Left lung (tissue), 10 donors: ENCODE measurements around the gene CDHR3. TPM values are rescaled to one million over a fixed set of nuclear protein-coding genes. Genes with fewer than 3 reads are reported as not detected.
A peak's percentile ranks its signal among the peaks of the same experiment; 100 is the strongest.

Experiments used
- ATAC-seq: fragments of 200-7000 bp; cut with Tn5 transposase; one replicate; pipeline ENCODE4 v1.9.1; 2020; ENCODE audit warnings: moderate library complexity
- DNase-seq, 4 donors: peaks; one replicate each; pipeline ENCODE4 v3.0.0-alpha.2; 2013 to 2020
- H3K27ac ChIP-seq, 2 donors: fragments of 200-600 bp; sonication (generic) in 1 of 2; one replicate each; pipeline versions ENCODE4 v1.5.0 to v1.8.0; 2020 to 2021
- H3K27me3 ChIP-seq, 2 donors: fragments of 200-600 bp; sonication (generic) in 1 of 2; one replicate each; pipeline versions ENCODE4 v1.5.0 to v1.8.0; 2020 to 2021
- H3K36me3 ChIP-seq, 2 donors: fragments of 200-600 bp; sonication (generic) in 1 of 2; one replicate each; pipeline versions ENCODE4 v1.5.0 to v1.8.0; 2020 to 2021
- H3K4me1 ChIP-seq, 2 donors: fragments of 200-600 bp; one replicate each; pipeline ENCODE4 v1.8.0; 2021
- H3K4me3 ChIP-seq, 2 donors: fragments of 200-600 bp; sonication (generic) in 1 of 2; one replicate each; pipeline versions ENCODE4 v1.5.0 to v1.8.0; 2020 to 2021; ENCODE audit warnings: mild to moderate bottlenecking in 1 of 2
- H3K9me3 ChIP-seq, 2 donors: fragments of 200-600 bp; sonication (generic) in 1 of 2; one replicate each; pipeline versions ENCODE4 v1.5.0 to v1.8.0; 2020 to 2021
- intact Hi-C, 2 donors: fragments of 100-400 bp; cut with DNase I; formaldehyde crosslinking; loops; one replicate each; pipeline versions ENCODE4 v1.11.2 to v1.14.2; 2022
- polyA plus RNA-seq, 6 donors: library from polyadenylated mRNA; unstranded; fragments of 120-200 nt; gene quantifications; one replicate each; pipeline ENCODE4 v1.2.1, GENCODE V29; 2013; ENCODE audit not compliant: insufficient read length in 6 of 6
- total RNA-seq, 2 donors: library from RNA; stranded (reverse); fragmentation: NEBNext Ultra II Directional; extraction: Animal tissue kit (Norgen Biotek cat#: 25700); gene quantifications; one replicate each; pipeline ENCODE4 v1.2.1, GENCODE V29; 2021
- TF ChIP-seq, protein P1 (sequence below), 2 donors: fragments of 200-600 bp; sonication (generic) in 1 of 2; IDR thresholded peaks; one replicate each; pipeline versions ENCODE4 v1.5.0 to v1.8.0; 2021; ENCODE audit warnings: antibody characterized with exemption in 2 of 2
- donor health status: DM: no; HTN: yes; CAD: no.
- donor health status: DM: no; HTN: no; CAD: no.

CDHR3 gene
- total and polyA plus RNA-seq, 8 donors = 2.8 to 44.0 (median 24.8) TPM

GRCh38 chr7:106070567-106071254, 107.6 kb downstream of the CDHR3 start:
- Histone ChIP-seq H3K27me3 (no peaks in the 10 kb centered on the region), H3K27ac (peak overlapping the region; percentile 70 to 76), H3K9me3 (no peaks in the 10 kb centered on the region), H3K36me3 (no peaks in the 10 kb centered on the region), H3K4me1 (peaks cover 14 to 35% of the 10 kb centered on the region in 2 donors), H3K4me3 (no peak overlapping the region)
- TF ChIP-seq, protein P1, sequence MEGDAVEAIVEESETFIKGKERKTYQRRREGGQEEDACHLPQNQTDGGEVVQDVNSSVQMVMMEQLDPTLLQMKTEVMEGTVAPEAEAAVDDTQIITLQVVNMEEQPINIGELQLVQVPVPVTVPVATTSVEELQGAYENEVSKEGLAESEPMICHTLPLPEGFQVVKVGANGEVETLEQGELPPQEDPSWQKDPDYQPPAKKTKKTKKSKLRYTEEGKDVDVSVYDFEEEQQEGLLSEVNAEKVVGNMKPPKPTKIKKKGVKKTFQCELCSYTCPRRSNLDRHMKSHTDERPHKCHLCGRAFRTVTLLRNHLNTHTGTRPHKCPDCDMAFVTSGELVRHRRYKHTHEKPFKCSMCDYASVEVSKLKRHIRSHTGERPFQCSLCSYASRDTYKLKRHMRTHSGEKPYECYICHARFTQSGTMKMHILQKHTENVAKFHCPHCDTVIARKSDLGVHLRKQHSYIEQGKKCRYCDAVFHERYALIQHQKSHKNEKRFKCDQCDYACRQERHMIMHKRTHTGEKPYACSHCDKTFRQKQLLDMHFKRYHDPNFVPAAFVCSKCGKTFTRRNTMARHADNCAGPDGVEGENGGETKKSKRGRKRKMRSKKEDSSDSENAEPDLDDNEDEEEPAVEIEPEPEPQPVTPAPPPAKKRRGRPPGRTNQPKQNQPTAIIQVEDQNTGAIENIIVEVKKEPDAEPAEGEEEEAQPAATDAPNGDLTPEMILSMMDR (IDR thresholded peaks at IDR 0.05) = no peak
- intact Hi-C loops = no loop called here
- no peak for DNase-seq
- no peak for ATAC-seq

GRCh38 chr7:106071356-106071998, 108.4 kb downstream of the CDHR3 start:
- TF ChIP-seq, protein P1 (IDR thresholded peaks at IDR 0.05) = no peak
- intact Hi-C loops = no loop called here
- DNase-seq (peak in 2 of 4 donors; percentile 62 to 83), ATAC-seq (peak; percentile 79)
- no peaks in the 10 kb centered on the region for H3K27me3 ChIP-seq
- H3K4me3 ChIP-seq = no peak overlapping the region
- no peaks in the 10 kb centered on the region for H3K9me3 ChIP-seq
- peaks cover 12 to 32% of the 10 kb centered on the region in 2 donors for H3K4me1 ChIP-seq
- H3K27ac ChIP-seq = peak overlapping the region; percentile 70 to 76
- H3K36me3 ChIP-seq = no peaks in the 10 kb centered on the region

DNA sequence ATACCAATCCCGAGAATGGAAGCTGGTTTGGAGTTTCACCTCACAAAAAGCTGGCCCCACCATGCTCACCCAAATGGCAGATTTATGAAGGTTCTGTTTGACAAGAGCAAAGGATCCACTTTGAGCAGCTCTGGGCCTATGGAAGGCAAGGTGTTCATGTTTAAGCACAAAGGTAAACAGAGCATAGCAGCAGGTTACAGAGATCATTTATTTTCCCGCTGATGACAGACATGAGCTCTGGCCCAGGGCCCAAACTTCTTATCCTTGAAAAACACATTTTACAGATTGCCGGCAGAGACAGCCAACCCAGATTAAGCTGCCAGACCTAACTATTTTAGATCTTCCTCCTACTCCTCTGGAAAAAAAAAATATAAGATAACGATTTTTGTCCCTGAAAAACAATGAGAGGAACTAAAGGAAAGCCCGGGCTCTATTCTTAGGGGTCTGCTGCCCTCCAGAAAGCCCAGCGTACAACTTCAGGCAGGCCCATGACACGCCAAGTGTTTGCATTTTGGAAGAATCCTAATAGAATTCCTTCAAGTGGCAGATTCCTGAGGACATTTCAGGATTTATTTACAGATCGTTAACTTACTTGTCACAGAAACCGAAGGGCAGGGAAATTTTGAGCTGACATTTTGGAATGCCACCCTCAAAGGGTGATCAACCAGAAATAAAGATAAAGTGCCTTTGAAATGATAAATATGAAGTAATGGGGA, 109.1 kb downstream of the CDHR3 start:
- H3K27me3 ChIP-seq = no peaks in the 10 kb centered on the region
- H3K4me3 ChIP-seq = no peak overlapping the region
- peaks cover 12 to 32% of the 10 kb centered on the region in 2 donors for H3K4me1 ChIP-seq
- intact Hi-C loops = no loop called here
- peak; percentile 60 for ATAC-seq
- peak in 1 of 4 donors; percentile 61 for DNase-seq
- no peaks in the 10 kb centered on the region for H3K9me3 ChIP-seq
- TF ChIP-seq, protein P1 (IDR thresholded peaks at IDR 0.05) = no peak
- peak overlapping the region; percentile 70 to 76 for H3K27ac ChIP-seq
- H3K36me3 ChIP-seq = no peaks in the 10 kb centered on the region

- no peaks in the 10 kb centered on the region for H3K27me3 ChIP-seq
- no peak for DNase-seq
- intact Hi-C loops = no loop called here
- H3K4me3 ChIP-seq = no peak overlapping the region
- no peaks in the 10 kb centered on the region for H3K36me3 ChIP-seq
- peak overlapping the region in 1 of 2 donors; percentile 70 for H3K27ac ChIP-seq
- H3K9me3 ChIP-seq = no peaks in the 10 kb centered on the region
- H3K4me1 ChIP-seq = peaks cover 12 to 32% of the 10 kb centered on the region in 2 donors
- no peak for ATAC-seq
- TF ChIP-seq, protein P1 (IDR thresholded peaks at IDR 0.05) = no peak
Observed at GRCh38 chr7:106072715-106073091, 109.6 kb downstream of the CDHR3 start.

DNA sequence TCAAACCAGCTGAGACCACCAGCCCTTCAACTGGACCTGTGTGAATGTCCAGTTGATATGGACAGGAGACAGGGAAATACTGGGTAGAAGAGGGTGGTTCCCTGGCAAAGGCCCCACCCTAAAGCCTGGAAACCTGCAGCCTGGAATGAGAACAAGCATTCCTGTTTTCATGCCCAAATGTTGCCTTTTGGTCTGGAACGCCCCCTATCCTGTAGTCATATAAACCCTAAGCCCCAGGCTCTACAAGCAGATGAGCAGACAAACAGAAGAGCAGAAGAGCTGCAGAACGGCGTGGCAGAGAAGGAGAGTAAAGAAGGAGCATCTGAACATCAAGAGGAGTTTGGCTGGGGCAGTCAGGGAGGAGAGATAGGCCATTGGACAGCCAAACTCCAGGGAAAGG, 110.6 kb downstream of the CDHR3 start:
- ATAC-seq (no peak), DNase-seq (no peak)
- H3K9me3 ChIP-seq = no peaks in the 10 kb centered on the region
- peaks cover 12 to 32% of the 10 kb centered on the region in 2 donors for H3K4me1 ChIP-seq
- TF ChIP-seq, protein P1 (IDR thresholded peaks at IDR 0.05) = no peak
- intact Hi-C loops = no loop called here
- no peaks in the 10 kb centered on the region for H3K27me3 ChIP-seq
- no peaks in the 10 kb centered on the region for H3K36me3 ChIP-seq
- H3K27ac ChIP-seq = no peak overlapping the region
- H3K4me3 ChIP-seq = no peak overlapping the region
